Glutamatergic neuron (in vitro differentiated cells): Measurements from ENCODE around the gene MYO1E. TPM values are rescaled to one million over a fixed set of nuclear protein-coding genes. Genes with fewer than 3 reads are reported as not detected.
"Not testable (repeated sequence)": the region's sequence is repeated elsewhere in the genome, so short reads cannot be mapped to it uniquely, and the experiment has no call there.

Experiments
- DNase-seq: peaks from one replicate; pipeline ENCODE4 v3.0.0; 2022
- H3K27ac Mint-ChIP-seq: one replicate; pipeline ENCODE4 v1.8.0; 2020; ENCODE audit warnings: mild to moderate bottlenecking, mixed read lengths, inconsistent platforms; ENCODE audit not compliant: unreplicated experiment
- H3K27me3 Mint-ChIP-seq: one replicate; pipeline ENCODE4 v1.8.0; 2020; ENCODE audit warnings: mild to moderate bottlenecking, moderate library complexity, mixed read lengths, inconsistent platforms; ENCODE audit not compliant: unreplicated experiment
- H3K36me3 Mint-ChIP-seq: one replicate; pipeline ENCODE4 v1.8.0; 2020; ENCODE audit warnings: mild to moderate bottlenecking, mixed read lengths, inconsistent platforms; ENCODE audit not compliant: unreplicated experiment
- H3K4me1 Mint-ChIP-seq: one replicate; pipeline ENCODE4 v1.8.0; 2020; ENCODE audit warnings: mild to moderate bottlenecking, low read depth, mixed read lengths, inconsistent platforms; ENCODE audit not compliant: unreplicated experiment
- H3K4me3 Mint-ChIP-seq: one replicate; pipeline ENCODE4 v1.8.0; 2020; ENCODE audit warnings: mild to moderate bottlenecking, mixed read lengths, inconsistent platforms; ENCODE audit not compliant: unreplicated experiment
- H3K9me3 Mint-ChIP-seq: one replicate; pipeline ENCODE4 v1.8.0; 2020; ENCODE audit warnings: mild to moderate bottlenecking, moderate library complexity, mixed read lengths, inconsistent platforms; ENCODE audit not compliant: unreplicated experiment
- total RNA-seq: library from RNA; stranded (reverse); fragmentation: NEBNext Ultra II Directional; extraction: Animal tissue kit (Norgen Biotek cat#: 25700); gene quantifications from one replicate; pipeline ENCODE4 v1.2.1, GENCODE V29; 2021; ENCODE audit not compliant: unreplicated experiment
- TF ChIP-seq, protein P1 (sequence below): fragments of 200-600 bp; sonication (generic); IDR thresholded peaks from one replicate; pipeline ENCODE4 v1.5.0; 2021; ENCODE audit not compliant: partially characterized antibody, unreplicated experiment

Gene MYO1E
- total RNA-seq, 1 donor from 2014 or later, result 7.9 TPM

DNA sequence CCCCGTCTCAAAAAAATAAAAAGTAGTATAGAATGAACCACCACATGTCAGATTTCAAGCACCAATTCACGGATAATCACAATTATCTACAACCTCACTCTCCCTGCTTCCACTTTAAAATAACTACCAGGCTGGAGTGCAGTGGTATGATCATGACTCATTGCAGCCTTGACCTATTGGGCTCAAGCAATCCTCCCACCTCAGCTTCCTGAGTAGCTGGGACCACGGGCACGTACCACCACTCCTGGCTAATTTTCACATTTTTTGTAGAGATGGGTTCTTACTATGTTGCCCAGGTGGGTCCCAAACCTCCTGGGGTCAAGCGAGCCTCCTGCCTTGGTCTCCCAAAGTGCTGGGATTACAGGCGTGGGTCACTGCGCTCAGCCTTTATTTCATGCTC lies 204.1 kb downstream of the MYO1E start:
- Mint-ChIP-seq H3K4me3 (no peak overlapping the region), H3K36me3 (no peaks in the 10 kb centered on the region), H3K27me3 (no peaks in the 10 kb centered on the region), H3K4me1 (no peaks in the 10 kb centered on the region), H3K27ac (no peak overlapping the region), H3K9me3 (no peaks in the 10 kb centered on the region)
- TF ChIP-seq, protein P1, sequence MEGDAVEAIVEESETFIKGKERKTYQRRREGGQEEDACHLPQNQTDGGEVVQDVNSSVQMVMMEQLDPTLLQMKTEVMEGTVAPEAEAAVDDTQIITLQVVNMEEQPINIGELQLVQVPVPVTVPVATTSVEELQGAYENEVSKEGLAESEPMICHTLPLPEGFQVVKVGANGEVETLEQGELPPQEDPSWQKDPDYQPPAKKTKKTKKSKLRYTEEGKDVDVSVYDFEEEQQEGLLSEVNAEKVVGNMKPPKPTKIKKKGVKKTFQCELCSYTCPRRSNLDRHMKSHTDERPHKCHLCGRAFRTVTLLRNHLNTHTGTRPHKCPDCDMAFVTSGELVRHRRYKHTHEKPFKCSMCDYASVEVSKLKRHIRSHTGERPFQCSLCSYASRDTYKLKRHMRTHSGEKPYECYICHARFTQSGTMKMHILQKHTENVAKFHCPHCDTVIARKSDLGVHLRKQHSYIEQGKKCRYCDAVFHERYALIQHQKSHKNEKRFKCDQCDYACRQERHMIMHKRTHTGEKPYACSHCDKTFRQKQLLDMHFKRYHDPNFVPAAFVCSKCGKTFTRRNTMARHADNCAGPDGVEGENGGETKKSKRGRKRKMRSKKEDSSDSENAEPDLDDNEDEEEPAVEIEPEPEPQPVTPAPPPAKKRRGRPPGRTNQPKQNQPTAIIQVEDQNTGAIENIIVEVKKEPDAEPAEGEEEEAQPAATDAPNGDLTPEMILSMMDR, result no peak
- no peak for DNase-seq

DNA sequence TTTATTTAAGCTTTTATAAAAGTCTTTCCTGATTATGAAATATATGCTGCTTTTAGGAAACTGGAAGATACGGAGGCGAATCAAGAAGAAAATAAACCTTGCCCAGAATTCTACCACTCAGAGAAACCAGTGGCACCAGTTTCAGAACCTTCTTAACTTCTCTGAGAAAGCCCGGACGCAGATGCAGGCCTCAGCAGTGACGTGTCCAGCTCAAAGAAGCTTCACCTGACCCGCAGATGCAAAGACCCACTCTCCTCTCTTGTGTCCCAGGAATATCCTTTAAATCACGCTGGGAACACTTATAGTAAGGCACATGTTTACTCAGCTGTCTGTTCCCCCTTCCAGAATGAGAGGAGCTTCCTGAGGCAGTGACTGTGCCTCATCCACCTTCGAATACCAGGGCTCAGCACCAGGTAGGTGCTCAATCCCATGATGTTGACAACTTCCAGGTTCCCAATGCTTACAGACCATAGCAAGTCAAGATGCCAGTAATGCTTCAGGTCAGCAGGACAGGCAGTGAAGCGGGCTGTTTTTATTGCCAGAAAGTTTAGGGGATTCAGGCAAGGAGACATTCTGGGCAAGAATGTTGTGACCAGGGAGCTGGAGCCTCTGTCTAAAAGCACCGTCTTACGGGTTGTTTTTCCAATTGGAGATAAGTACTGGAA lies 205.9 kb downstream of the MYO1E start:
- Mint-ChIP-seq H3K36me3 (no peaks in the 10 kb centered on the region), H3K27ac (no peak overlapping the region), H3K4me1 (no peaks in the 10 kb centered on the region), H3K4me3 (no peak overlapping the region), H3K9me3 (no peaks in the 10 kb centered on the region), H3K27me3 (no peaks in the 10 kb centered on the region)
- TF ChIP-seq, protein P1, result no peak
- no peak for DNase-seq

DNA sequence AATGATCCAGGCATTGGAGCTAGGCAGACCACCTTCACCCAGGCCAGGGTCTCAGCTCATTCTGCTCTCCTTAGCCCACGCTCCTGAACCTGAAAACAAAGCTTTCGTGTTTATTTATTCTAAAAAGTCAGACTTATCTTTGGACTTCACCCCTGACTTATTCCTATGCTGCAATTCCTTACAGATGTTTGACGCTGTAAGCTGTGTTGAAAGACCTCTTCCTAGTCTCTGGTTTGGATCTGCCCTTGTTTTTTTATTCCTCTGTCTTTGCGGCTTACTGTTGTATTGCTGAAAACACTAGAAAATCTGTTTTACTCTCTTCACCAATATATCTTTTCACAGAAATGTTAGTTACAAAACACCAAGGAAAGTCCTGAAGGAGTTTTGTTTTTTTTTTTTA lies 206.5 kb downstream of the MYO1E start:
- Mint-ChIP-seq H3K9me3 (no peaks in the 10 kb centered on the region), H3K36me3 (no peaks in the 10 kb centered on the region), H3K4me3 (no peak overlapping the region), H3K27me3 (no peaks in the 10 kb centered on the region), H3K4me1 (no peaks in the 10 kb centered on the region), H3K27ac (no peak overlapping the region)
- no peak for DNase-seq
- TF ChIP-seq, protein P1, result no peak

DNA sequence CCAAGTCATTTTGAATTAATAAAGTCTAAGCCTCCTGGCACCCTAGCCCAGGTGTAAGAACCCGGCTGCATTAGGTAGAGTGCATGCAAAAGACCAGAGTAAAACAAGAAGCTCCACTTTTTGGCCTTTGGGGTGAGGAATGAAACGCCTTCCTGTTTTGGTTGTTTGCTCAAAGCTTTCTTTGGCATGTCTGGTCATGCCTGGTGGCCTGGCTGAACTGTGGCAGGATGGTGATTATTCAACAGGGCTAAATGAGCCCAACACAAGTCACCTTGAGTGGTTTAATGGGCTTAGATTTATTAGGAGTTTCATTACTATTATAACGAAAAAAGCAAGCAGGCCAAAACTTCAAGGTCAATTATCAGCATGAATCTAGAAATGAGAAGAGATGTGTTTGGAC lies 206.9 kb downstream of the MYO1E start:
- DNase-seq, result no peak
- TF ChIP-seq, protein P1, result no peak
- peaks cover 1% of the 10 kb centered on the region for H3K9me3 Mint-ChIP-seq
- H3K4me1 Mint-ChIP-seq, result peaks cover 2% of the 10 kb centered on the region
- no peak overlapping the region for H3K27ac Mint-ChIP-seq
- H3K36me3 Mint-ChIP-seq, result no peaks in the 10 kb centered on the region
- no peaks in the 10 kb centered on the region for H3K27me3 Mint-ChIP-seq
- no peak overlapping the region for H3K4me3 Mint-ChIP-seq

DNA sequence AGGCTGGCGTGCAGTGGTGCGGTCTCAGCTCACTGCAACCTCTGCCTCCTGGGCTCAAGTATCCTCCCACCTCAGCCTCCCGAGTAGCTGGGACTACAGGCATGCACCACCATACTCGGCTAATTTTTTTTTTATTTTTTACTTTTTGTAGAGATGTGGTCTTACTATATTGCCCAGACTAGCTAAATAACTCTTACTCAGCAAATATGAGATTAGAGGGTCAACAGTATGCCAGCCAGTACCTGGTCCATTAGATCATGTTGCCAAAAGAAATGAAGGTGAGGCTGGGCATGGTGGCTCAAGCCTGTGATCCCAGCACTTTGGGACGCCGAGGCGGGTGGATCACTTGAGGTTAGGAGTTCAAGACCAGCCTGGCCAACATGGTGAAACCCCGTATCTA lies 210.6 kb downstream of the MYO1E start:
- not testable (repeated sequence) for DNase-seq, H3K4me3 Mint-ChIP-seq, H3K27me3 Mint-ChIP-seq, H3K4me1 Mint-ChIP-seq, H3K9me3 Mint-ChIP-seq, H3K27ac Mint-ChIP-seq, H3K36me3 Mint-ChIP-seq
